SK-N-SH treated with all-trans-retinoic acid at 6 μM for 48 hours (cell line): Measurements from ENCODE around the gene TRABD2B.

Experiments used
- SNAI2 ChIP-seq: fragments of 250-450 bp; sonication (Bioruptor Pico); IDR thresholded peaks from 2 replicates; pipeline ENCODE4 v1.5.0; 2020; ENCODE audit warnings: mild to moderate bottlenecking, moderate library complexity
- TF ChIP-seq, protein P1 (sequence below): fragments of 250-450 bp; sonication (Bioruptor Pico); IDR thresholded peaks from 2 replicates; pipeline ENCODE4 v1.5.1; 2020; ENCODE audit warnings: low read depth, mild to moderate bottlenecking, moderate library complexity

DNA sequence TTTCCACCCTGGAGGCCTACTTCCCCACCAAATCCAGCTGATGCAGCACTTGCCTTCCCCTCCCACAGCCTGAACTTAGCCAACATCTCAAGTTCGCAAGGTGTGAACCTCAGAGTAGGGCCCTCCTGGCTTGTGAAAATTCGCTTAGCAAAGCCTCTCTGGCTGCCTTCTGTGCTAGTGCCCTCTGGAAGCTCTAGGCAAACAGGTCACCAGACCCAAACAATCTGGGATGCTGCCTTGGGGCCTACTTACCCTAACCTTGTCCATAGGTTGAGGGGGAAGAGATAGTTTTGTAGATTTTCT, 30.3 kb upstream of the TRABD2B start:
- TF ChIP-seq SNAI2 (CRISPR knock-in tag), result no peak
- TF ChIP-seq, protein P1, sequence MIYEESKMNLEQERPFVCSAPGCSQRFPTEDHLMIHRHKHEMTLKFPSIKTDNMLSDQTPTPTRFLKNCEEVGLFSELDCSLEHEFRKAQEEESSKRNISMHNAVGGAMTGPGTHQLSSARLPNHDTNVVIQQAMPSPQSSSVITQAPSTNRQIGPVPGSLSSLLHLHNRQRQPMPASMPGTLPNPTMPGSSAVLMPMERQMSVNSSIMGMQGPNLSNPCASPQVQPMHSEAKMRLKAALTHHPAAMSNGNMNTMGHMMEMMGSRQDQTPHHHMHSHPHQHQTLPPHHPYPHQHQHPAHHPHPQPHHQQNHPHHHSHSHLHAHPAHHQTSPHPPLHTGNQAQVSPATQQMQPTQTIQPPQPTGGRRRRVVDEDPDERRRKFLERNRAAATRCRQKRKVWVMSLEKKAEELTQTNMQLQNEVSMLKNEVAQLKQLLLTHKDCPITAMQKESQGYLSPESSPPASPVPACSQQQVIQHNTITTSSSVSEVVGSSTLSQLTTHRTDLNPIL (CRISPR knock-in tag), result no peak
